Retinal pigment epithelial cell (primary cell): ENCODE results near the gene MINK1.

Experiments
- DNase-seq: peaks from one replicate; pipeline ENCODE4 v3.0.0-alpha.2; 2010; ENCODE audit warnings: low read depth
- H3K4me3 ChIP-seq: 2 replicates; pipeline ENCODE4 v1.5.1; 2011; ENCODE audit warnings: mild to moderate bottlenecking, low read length, control low read depth, moderate library complexity
- TF ChIP-seq, protein P1 (sequence below): conservative IDR thresholded peaks from 2 replicates; pipeline ENCODE4 v1.5.1; 2011; ENCODE audit warnings: low read depth, low read length, control low read depth, inconsistent platforms

The MINK1 gene

GRCh38 chr17:4849011-4849536 lies 15.9 kb downstream of the MINK1 start:
- H3K4me3 ChIP-seq, result no peak overlapping the region
- TF ChIP-seq, protein P1, sequence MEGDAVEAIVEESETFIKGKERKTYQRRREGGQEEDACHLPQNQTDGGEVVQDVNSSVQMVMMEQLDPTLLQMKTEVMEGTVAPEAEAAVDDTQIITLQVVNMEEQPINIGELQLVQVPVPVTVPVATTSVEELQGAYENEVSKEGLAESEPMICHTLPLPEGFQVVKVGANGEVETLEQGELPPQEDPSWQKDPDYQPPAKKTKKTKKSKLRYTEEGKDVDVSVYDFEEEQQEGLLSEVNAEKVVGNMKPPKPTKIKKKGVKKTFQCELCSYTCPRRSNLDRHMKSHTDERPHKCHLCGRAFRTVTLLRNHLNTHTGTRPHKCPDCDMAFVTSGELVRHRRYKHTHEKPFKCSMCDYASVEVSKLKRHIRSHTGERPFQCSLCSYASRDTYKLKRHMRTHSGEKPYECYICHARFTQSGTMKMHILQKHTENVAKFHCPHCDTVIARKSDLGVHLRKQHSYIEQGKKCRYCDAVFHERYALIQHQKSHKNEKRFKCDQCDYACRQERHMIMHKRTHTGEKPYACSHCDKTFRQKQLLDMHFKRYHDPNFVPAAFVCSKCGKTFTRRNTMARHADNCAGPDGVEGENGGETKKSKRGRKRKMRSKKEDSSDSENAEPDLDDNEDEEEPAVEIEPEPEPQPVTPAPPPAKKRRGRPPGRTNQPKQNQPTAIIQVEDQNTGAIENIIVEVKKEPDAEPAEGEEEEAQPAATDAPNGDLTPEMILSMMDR, result no peak
- no peak for DNase-seq

DNA sequence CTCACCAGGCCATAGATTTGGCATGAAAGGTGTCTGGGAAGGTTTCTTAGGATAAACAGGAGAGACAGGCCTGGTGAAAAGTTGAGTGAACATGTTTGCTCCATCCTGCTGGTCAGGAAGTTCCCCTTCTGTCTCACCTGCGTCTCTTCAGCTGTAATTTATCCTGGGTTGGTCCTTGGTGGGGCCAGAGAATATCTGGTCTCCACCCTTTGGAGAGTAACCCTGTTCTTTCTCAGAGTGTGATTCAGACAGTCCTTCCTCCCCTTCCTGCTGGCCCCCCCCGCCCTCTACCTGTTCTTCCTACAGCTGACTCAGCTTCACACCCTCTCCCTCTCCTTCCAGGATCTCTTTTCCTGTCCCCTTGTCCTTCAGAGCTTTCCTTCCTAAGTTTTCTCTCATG lies 17.1 kb downstream of the MINK1 start:
- no peak overlapping the region for H3K4me3 ChIP-seq
- TF ChIP-seq, protein P1, result no peak
- no peak for DNase-seq

- no peak overlapping the region for H3K4me3 ChIP-seq
- no peak for DNase-seq
- TF ChIP-seq, protein P1, result no peak
Observed at GRCh38 chr17:4851084-4851483, 17.9 kb downstream of the MINK1 start.

- no peak for DNase-seq
- TF ChIP-seq, protein P1, result no peak
Observed at GRCh38 chr17:4852567-4853207, 19.5 kb downstream of the MINK1 start.

GRCh38 chr17:4853208-4853671 lies 20.1 kb downstream of the MINK1 start:
- TF ChIP-seq, protein P1, result no peak
- DNase-seq, result no peak
- H3K4me3 ChIP-seq, result no peak overlapping the region

More at GRCh38 chr17:4852567-4853207, 19.5 kb downstream of the MINK1 start:
- no peak overlapping the region for H3K4me3 ChIP-seq

- DNase-seq, result no peak
- TF ChIP-seq, protein P1, result no peak
- no peak overlapping the region for H3K4me3 ChIP-seq
Observed at GRCh38 chr17:4854111-4854681, 21.1 kb downstream of the MINK1 start.
